ENCODE data around the gene NXPH1. TPM values are rescaled to one million over a fixed set of nuclear protein-coding genes. Genes with fewer than 3 reads are reported as not detected.

The NXPH1 gene
- polyA plus RNA-seq, 1 donor (not counting 4 experiments of a cell fraction or from before 2014, with no cell fraction given): not detected

DNA sequence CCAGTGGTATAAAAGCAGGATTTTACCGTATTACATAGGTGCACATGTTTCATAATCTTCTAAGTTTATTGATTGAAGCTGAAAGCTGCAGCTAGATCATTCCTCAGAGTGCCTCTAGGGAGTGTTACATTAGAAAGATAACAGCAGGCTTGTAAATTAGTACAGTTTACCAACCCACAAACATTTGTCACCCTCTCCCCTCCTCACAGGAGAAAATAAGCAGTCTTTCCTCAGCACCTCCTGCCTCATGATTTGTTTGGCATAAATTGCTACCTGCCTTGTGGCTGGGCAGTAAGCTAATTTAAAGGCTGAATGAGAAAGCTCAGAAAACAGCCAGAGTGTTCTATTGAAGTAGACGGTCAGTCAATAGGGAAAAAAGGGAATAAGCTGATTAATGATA is 74.2 kb downstream of the NXPH1 start:
- H2AFZ ChIP-seq (ENCODE audit: control insufficient read depth, low read length): no peak overlapping the region
- no peak overlapping the region for H3K4me3 ChIP-seq (ENCODE audit: control insufficient read depth in 2 of 3, extremely low read depth in 1 of 3, insufficient read depth in 2 of 3, low read depth in 1 of 3, low read length in 3 of 3)
- no peaks in the 10 kb centered on the region for H3K4me1 ChIP-seq (ENCODE audit: control insufficient read depth, extremely low read depth, insufficient read depth, low read length)
- H3K36me3 ChIP-seq (ENCODE audit: control insufficient read depth in 2 of 2, extremely low read depth in 1 of 2, insufficient read depth in 2 of 2, low read length in 2 of 2): no peaks in the 10 kb centered on the region
- H3K27me3 ChIP-seq (ENCODE audit: control insufficient read depth, extremely low read depth, insufficient read depth, low read length): no peaks in the 10 kb centered on the region
- H3K79me2 ChIP-seq (ENCODE audit: control insufficient read depth, insufficient read depth, low read length): no peaks in the 10 kb centered on the region
- DNase-seq (ENCODE audit: low read depth, low spot score) (no peak), FAIRE-seq (no peak)
- H4K20me1 ChIP-seq (ENCODE audit: control insufficient read depth, extremely low read depth, insufficient read depth, low read length): no peaks in the 10 kb centered on the region
- H3K9me3 ChIP-seq (ENCODE audit: control insufficient read depth, low read depth, low read length): no peaks in the 10 kb centered on the region
- dilution Hi-C loops (cut with MboI; ENCODE audit: extremely low pct_ligation_motif_present, low sequenced_read_pairs): no loop called here
- H3K9me1 ChIP-seq (ENCODE audit: control insufficient read depth, extremely low read depth, insufficient read depth, low read length): no peaks in the 10 kb centered on the region
- no peak overlapping the region for H3K9ac ChIP-seq (ENCODE audit: control insufficient read depth, extremely low read depth, insufficient read depth, low read length)
- H3K4me2 ChIP-seq (ENCODE audit: control insufficient read depth, extremely low read depth, insufficient read depth, low read depth, low read length): no peak overlapping the region
- no peak overlapping the region for H3K27ac ChIP-seq (ENCODE audit: control insufficient read depth, insufficient read depth, low read length)
- no peak for TF ChIP-seq EZH2 (IDR thresholded peaks at IDR 0.05; ENCODE audit: low read length)
- TF ChIP-seq, protein P1, sequence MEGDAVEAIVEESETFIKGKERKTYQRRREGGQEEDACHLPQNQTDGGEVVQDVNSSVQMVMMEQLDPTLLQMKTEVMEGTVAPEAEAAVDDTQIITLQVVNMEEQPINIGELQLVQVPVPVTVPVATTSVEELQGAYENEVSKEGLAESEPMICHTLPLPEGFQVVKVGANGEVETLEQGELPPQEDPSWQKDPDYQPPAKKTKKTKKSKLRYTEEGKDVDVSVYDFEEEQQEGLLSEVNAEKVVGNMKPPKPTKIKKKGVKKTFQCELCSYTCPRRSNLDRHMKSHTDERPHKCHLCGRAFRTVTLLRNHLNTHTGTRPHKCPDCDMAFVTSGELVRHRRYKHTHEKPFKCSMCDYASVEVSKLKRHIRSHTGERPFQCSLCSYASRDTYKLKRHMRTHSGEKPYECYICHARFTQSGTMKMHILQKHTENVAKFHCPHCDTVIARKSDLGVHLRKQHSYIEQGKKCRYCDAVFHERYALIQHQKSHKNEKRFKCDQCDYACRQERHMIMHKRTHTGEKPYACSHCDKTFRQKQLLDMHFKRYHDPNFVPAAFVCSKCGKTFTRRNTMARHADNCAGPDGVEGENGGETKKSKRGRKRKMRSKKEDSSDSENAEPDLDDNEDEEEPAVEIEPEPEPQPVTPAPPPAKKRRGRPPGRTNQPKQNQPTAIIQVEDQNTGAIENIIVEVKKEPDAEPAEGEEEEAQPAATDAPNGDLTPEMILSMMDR (optimal IDR thresholded peaks at IDR 0.05 in 1 of 3, IDR thresholded peaks at IDR 0.05 in 1 of 3, conservative IDR thresholded peaks at IDR 0.05 in 1 of 3; ENCODE audit: extremely low read depth in 1 of 3, insufficient read depth in 2 of 3, low read length in 3 of 3): no peak

DNA sequence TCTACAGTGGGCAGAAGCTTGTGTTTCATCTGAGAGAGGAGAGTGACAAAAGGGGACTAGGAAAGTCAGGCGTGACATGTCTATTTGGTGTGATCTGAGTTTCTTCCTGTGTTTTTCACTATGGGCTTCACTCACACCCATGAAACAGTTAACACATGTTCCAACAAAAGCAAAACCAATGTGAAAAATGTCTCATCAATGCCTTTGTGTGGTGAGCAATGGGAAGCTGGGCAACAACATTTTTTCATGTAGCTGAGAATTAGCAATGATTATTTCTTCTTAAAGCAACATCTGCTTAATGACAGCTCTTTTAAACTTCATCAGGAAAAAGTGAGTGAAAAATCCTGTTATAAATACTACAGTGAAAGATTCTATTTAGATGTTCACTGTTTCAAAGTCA is 76.2 kb downstream of the NXPH1 start:
- H3K9me1 ChIP-seq (ENCODE audit: control insufficient read depth, extremely low read depth, insufficient read depth, low read length): no peaks in the 10 kb centered on the region
- FAIRE-seq: no peak
- no peak overlapping the region for H2AFZ ChIP-seq (ENCODE audit: control insufficient read depth, low read length)

More for the DNA sequence above, 76.2 kb downstream of the NXPH1 start:
- H3K4me2 ChIP-seq (ENCODE audit: control insufficient read depth, extremely low read depth, insufficient read depth, low read depth, low read length): no peak overlapping the region
- no peak overlapping the region for H3K9ac ChIP-seq (ENCODE audit: control insufficient read depth, extremely low read depth, insufficient read depth, low read length)
- dilution Hi-C loops (cut with MboI; ENCODE audit: extremely low pct_ligation_motif_present, low sequenced_read_pairs): no loop called here
- H3K4me3 ChIP-seq (ENCODE audit: control insufficient read depth in 2 of 3, extremely low read depth in 1 of 3, insufficient read depth in 2 of 3, low read depth in 1 of 3, low read length in 3 of 3): no peak overlapping the region
- no peak for DNase-seq (ENCODE audit: low read depth, low spot score)
- no peak for TF ChIP-seq EZH2 (IDR thresholded peaks at IDR 0.05; ENCODE audit: low read length)
- TF ChIP-seq, protein P1 (optimal IDR thresholded peaks at IDR 0.05 in 1 of 3, IDR thresholded peaks at IDR 0.05 in 1 of 3, conservative IDR thresholded peaks at IDR 0.05 in 1 of 3; ENCODE audit: extremely low read depth in 1 of 3, insufficient read depth in 2 of 3, low read length in 3 of 3): no peak
- no peaks in the 10 kb centered on the region for H4K20me1 ChIP-seq (ENCODE audit: control insufficient read depth, extremely low read depth, insufficient read depth, low read length)
- H3K36me3 ChIP-seq (ENCODE audit: control insufficient read depth in 2 of 2, extremely low read depth in 1 of 2, insufficient read depth in 2 of 2, low read length in 2 of 2): no peaks in the 10 kb centered on the region
- H3K9me3 ChIP-seq (ENCODE audit: control insufficient read depth, low read depth, low read length): no peaks in the 10 kb centered on the region
- no peak overlapping the region for H3K27ac ChIP-seq (ENCODE audit: control insufficient read depth, insufficient read depth, low read length)
- H3K4me1 ChIP-seq (ENCODE audit: control insufficient read depth, extremely low read depth, insufficient read depth, low read length): no peaks in the 10 kb centered on the region
- no peaks in the 10 kb centered on the region for H3K79me2 ChIP-seq (ENCODE audit: control insufficient read depth, insufficient read depth, low read length)
- no peaks in the 10 kb centered on the region for H3K27me3 ChIP-seq (ENCODE audit: control insufficient read depth, extremely low read depth, insufficient read depth, low read length)

All from keratinocyte (primary cell).